HCT116 (cell line): ENCODE measurements around the gene RHCE.
"Not testable (repeated sequence)": the region's sequence is repeated elsewhere in the genome, so short reads cannot be mapped to it uniquely, and the experiment has no call there.

Experiments used
- SIN3A ChIP-seq: IDR thresholded peaks from 2 replicates; pipeline ENCODE4 v1.6.1; 2012; ENCODE audit warnings: low read depth
- SRF ChIP-seq: IDR thresholded peaks from 2 replicates; pipeline ENCODE4 v1.6.1; 2012; ENCODE audit warnings: low read depth

GRCh38 chr1:25398079-25398478 lies 22.5 kb downstream of the RHCE start:
- not testable (repeated sequence) for TF ChIP-seq SRF, SIN3A
